Stimulated activated CD4-positive, alpha-beta T cell treated with anti-CD3 and anti-CD28 coated beads, Interleukin-4, amount 100 ng/mL, for 1 hour (primary cell): ENCODE measurements around the gene LPA.

Experiments used
- DNase-seq: peaks from one replicate; pipeline ENCODE4 v3.0.0-alpha.2; 2020

The LPA gene

GRCh38 chr6:160513836-160514235 is 150.2 kb downstream of the LPA start:
- DNase-seq: no peak

GRCh38 chr6:160510976-160511617 is 153.0 kb downstream of the LPA start:
- DNase-seq: no peak

- DNase-seq: no peak
Observed at GRCh38 chr6:160510199-160510598, 153.9 kb downstream of the LPA start.

GRCh38 chr6:160509610-160510009 is 154.5 kb downstream of the LPA start:
- DNase-seq: no peak

- no peak for DNase-seq
Observed at GRCh38 chr6:160508599-160508998, 155.5 kb downstream of the LPA start.

- DNase-seq: no peak
Observed at GRCh38 chr6:160507420-160507819, 156.7 kb downstream of the LPA start.

GRCh38 chr6:160505970-160506369 is 158.1 kb downstream of the LPA start:
- no peak for DNase-seq

GRCh38 chr6:160500639-160501038 is 163.4 kb downstream of the LPA start:
- no peak for DNase-seq

GRCh38 chr6:160494576-160494975 is 169.5 kb downstream of the LPA start:
- no peak for DNase-seq

GRCh38 chr6:160489091-160489490 is 175.0 kb downstream of the LPA start:
- no peak for DNase-seq

GRCh38 chr6:160487116-160487515 is 177.0 kb downstream of the LPA start:
- DNase-seq: no peak
